ENCODE results near the gene RNU5B-1.
"Not testable (repeated sequence)": the region's sequence is repeated elsewhere in the genome, so short reads cannot be mapped to it uniquely, and the experiment has no call there.

RNU5B-1 gene

GRCh38 chr15:65346856-65347598, 42.5 kb downstream of the RNU5B-1 start:
- DNase-seq = no peak

DNA sequence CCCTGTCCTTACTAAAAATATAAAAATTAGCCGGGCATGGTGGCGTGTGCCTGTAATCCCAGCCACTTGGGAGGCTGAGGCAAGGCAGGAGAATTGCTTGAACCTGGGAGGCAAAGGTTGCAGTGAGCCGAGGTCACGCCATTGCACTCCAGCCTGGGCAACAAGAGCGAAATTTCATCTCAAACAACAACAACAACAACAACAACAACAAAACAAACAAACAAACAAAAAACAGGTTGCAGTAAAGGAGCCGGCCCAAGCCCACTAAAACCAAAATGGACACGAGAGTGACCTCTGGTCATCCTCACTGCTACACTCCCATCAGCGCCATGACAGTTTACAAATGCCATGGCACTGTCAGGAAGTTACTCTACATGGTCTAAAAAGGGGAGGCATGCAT, 43.3 kb downstream of the RNU5B-1 start:
- DNase-seq = not testable (repeated sequence)

GRCh38 chr15:65349338-65349737, 44.9 kb downstream of the RNU5B-1 start:
- DNase-seq = no peak

- not testable (repeated sequence) for DNase-seq
Observed at GRCh38 chr15:65351972-65352371, 47.5 kb downstream of the RNU5B-1 start.
